Measurements from ENCODE around the gene MT1A.

MT1A gene

GRCh38 chr16:56632156-56632847, 6.2 kb upstream of the MT1A start, which contains the start of gene MT1M:
TSS of gene MT1M (plus strand) at chr16:56632659. CDS start at chr16:56632732, 73 bp downstream.
- DNase-seq: no peak

- DNase-seq: no peak
Measured at GRCh38 chr16:56632848-56633365, 5.6 kb upstream of the MT1A start.

GRCh38 chr16:56633535-56633934, 4.9 kb upstream of the MT1A start:
- DNase-seq: no peak

- DNase-seq: no peak
Measured at GRCh38 chr16:56634715-56635440, 3.6 kb upstream of the MT1A start.

GRCh38 chr16:56635441-56635967, 3.0 kb upstream of the MT1A start:
- DNase-seq: no peak

- no peak for DNase-seq
Measured at GRCh38 chr16:56636616-56637413, 1.7 kb upstream of the MT1A start.

GRCh38 chr16:56639045-56639444, 579 bp downstream of the MT1A start:
- DNase-seq: no peak

GRCh38 chr16:56640076-56640475, 1.6 kb downstream of the MT1A start:
- no peak for DNase-seq

GRCh38 chr16:56641166-56641565, 2.7 kb downstream of the MT1A start:
- DNase-seq: no peak

GRCh38 chr16:56643080-56643778, 4.8 kb downstream of the MT1A start:
- peak; percentile 47 to 84 (median 64) for DNase-seq

GRCh38 chr16:56643833-56644232, 5.4 kb downstream of the MT1A start:
- DNase-seq: no peak

- DNase-seq: no peak
Measured at GRCh38 chr16:56645311-56645710, 6.8 kb downstream of the MT1A start.

GRCh38 chr16:56645838-56646237, 7.4 kb downstream of the MT1A start:
- DNase-seq: no peak

- DNase-seq: no peak
Measured at GRCh38 chr16:56647641-56648431, 9.4 kb downstream of the MT1A start.

- DNase-seq: no peak
Measured at GRCh38 chr16:56649271-56649670, 10.8 kb downstream of the MT1A start.

GRCh38 chr16:56649820-56650219, 11.4 kb downstream of the MT1A start:
- DNase-seq: no peak

GRCh38 chr16:56651586-56651985, 13.1 kb downstream of the MT1A start, which contains the start of gene MT1B:
TSS of gene MT1B (plus strand) at chr16:56651886. CDS start at chr16:56651954, 68 bp downstream.
- DNase-seq: no peak

- no peak for DNase-seq
Measured at GRCh38 chr16:56652600-56652999, 14.1 kb downstream of the MT1A start.

GRCh38 chr16:56653218-56653617, 14.8 kb downstream of the MT1A start:
- DNase-seq: no peak

GRCh38 chr16:56657555-56658326, 19.3 kb downstream of the MT1A start, which contains the start of gene MT1F:
TSS of gene MT1F (plus strand) at chr16:56657959. CDS start at chr16:56658059, 100 bp downstream.
- peak; percentile 48 to 66 (median 62) for DNase-seq

Data from T-helper 1 cell (primary cell).